ENCODE measurements around the gene PNLIPRP1.

- TF ChIP-seq, protein P1, sequence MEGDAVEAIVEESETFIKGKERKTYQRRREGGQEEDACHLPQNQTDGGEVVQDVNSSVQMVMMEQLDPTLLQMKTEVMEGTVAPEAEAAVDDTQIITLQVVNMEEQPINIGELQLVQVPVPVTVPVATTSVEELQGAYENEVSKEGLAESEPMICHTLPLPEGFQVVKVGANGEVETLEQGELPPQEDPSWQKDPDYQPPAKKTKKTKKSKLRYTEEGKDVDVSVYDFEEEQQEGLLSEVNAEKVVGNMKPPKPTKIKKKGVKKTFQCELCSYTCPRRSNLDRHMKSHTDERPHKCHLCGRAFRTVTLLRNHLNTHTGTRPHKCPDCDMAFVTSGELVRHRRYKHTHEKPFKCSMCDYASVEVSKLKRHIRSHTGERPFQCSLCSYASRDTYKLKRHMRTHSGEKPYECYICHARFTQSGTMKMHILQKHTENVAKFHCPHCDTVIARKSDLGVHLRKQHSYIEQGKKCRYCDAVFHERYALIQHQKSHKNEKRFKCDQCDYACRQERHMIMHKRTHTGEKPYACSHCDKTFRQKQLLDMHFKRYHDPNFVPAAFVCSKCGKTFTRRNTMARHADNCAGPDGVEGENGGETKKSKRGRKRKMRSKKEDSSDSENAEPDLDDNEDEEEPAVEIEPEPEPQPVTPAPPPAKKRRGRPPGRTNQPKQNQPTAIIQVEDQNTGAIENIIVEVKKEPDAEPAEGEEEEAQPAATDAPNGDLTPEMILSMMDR (IDR thresholded peaks at IDR 0.05): no peak
- no peak for TF ChIP-seq POLR2A (IDR thresholded peaks at IDR 0.05)
Measured at GRCh38 chr10:116567335-116567734, 23.4 kb upstream of the PNLIPRP1 start.
